HL-60 (cell line): ENCODE data around the gene CCDC24.
A peak's percentile ranks its signal among the peaks of the same experiment; 100 is the strongest.

Experiments used
- DNase-seq, 2 experiments: peaks; one replicate each; pipeline ENCODE4 v3.0.0-alpha.2; 2010 to 2020; ENCODE audit warnings: low read depth in 1 of 2, low spot score in 1 of 2
- H3K27ac ChIP-seq: fragments of 250-450 bp; sonication (Bioruptor Pico); replicated peaks from 2 replicates; pipeline ENCODE4 v1.5.1; 2020; ENCODE audit warnings: mild to moderate bottlenecking, moderate library complexity
- H3K27me3 ChIP-seq: fragments of 250-450 bp; sonication (Bioruptor Pico); 2 replicates; pipeline ENCODE4 v1.5.1; 2021; ENCODE audit warnings: mild to moderate bottlenecking, moderate library complexity; ENCODE audit not compliant: insufficient read depth, poor library complexity, severe bottlenecking
- H3K4me3 ChIP-seq: replicated peaks from 2 replicates; pipeline ENCODE4 v1.5.1; 2011; ENCODE audit warnings: mild to moderate bottlenecking, control low read depth, low read length; ENCODE audit not compliant: insufficient read depth
- CTCF ChIP-seq: IDR thresholded peaks from one replicate; pipeline ENCODE4 v1.5.1; 2011; ENCODE audit warnings: low read length, control low read depth, inconsistent platforms; ENCODE audit not compliant: insufficient read depth
- GABPA ChIP-seq: IDR thresholded peaks from 2 replicates; pipeline ENCODE4 v1.6.1; 2012; ENCODE audit warnings: low read depth
- POLR2AphosphoS5 ChIP-seq: IDR thresholded peaks from 2 replicates; pipeline ENCODE4 v1.6.1; 2012; ENCODE audit warnings: low read depth
- REST ChIP-seq: IDR thresholded peaks from 2 replicates; pipeline ENCODE4 v1.6.1; 2012; ENCODE audit warnings: low read depth; ENCODE audit not compliant: insufficient replicate concordance
- SPI1 ChIP-seq: IDR thresholded peaks from 2 replicates; pipeline ENCODE4 v1.6.1; 2012; ENCODE audit warnings: low read depth, mild to moderate bottlenecking, borderline replicate concordance

The CCDC24 gene

GRCh38 chr1:44012941-44013609 is 21.7 kb downstream of the CCDC24 start:
- Histone ChIP-seq H3K4me3 (no peak overlapping the region), H3K27me3 (no peaks in the 10 kb centered on the region), H3K27ac (no peak overlapping the region)
- DNase-seq, result peak in 1 of 2 experiments; percentile 67
- TF ChIP-seq GABPA (no peak), REST (no peak), POLR2AphosphoS5 (no peak), SPI1 (no peak), CTCF (no peak)

GRCh38 chr1:44013949-44014348 is 22.6 kb downstream of the CCDC24 start:
- Histone ChIP-seq H3K4me3 (no peak overlapping the region), H3K27me3 (no peaks in the 10 kb centered on the region), H3K27ac (no peak overlapping the region)
- TF ChIP-seq GABPA (no peak), REST (no peak), SPI1 (no peak), POLR2AphosphoS5 (no peak), CTCF (no peak)
- DNase-seq, result no peak

GRCh38 chr1:44014365-44015104 is 23.1 kb downstream of the CCDC24 start:
- H3K27me3 ChIP-seq, result no peaks in the 10 kb centered on the region
- H3K27ac ChIP-seq, result no peak overlapping the region
- DNase-seq, result no peak
- H3K4me3 ChIP-seq, result no peak overlapping the region
- no peak for TF ChIP-seq CTCF
- TF ChIP-seq POLR2AphosphoS5, result no peak
- no peak for TF ChIP-seq GABPA
- TF ChIP-seq REST, result no peak
- no peak for TF ChIP-seq SPI1
